IPS-20b (cell line): ENCODE measurements around the gene DUT.

Experiments used
- H3K27ac ChIP-seq: one replicate; pipeline ENCODE4 v1.5.1; 2013; ENCODE audit warnings: low read length
- H3K27me3 ChIP-seq: 2 replicates; pipeline ENCODE4 v1.6.1; 2013; ENCODE audit warnings: mild to moderate bottlenecking, low read length, inconsistent platforms; ENCODE audit not compliant: insufficient read depth
- H3K36me3 ChIP-seq: 2 replicates; pipeline ENCODE4 v1.6.1; 2013; ENCODE audit warnings: low read depth, mild to moderate bottlenecking, inconsistent platforms, low read length, moderate library complexity; ENCODE audit not compliant: insufficient read depth
- H3K4me1 ChIP-seq: 2 replicates; pipeline ENCODE4 v1.6.1; 2013; ENCODE audit warnings: mild to moderate bottlenecking, control low read depth, inconsistent platforms, low read length, moderate library complexity; ENCODE audit not compliant: insufficient read depth
- H3K4me3 ChIP-seq: 2 replicates; pipeline ENCODE4 v1.5.1; 2013; ENCODE audit warnings: mild to moderate bottlenecking, low read length, inconsistent platforms
- H3K9ac ChIP-seq: 2 replicates; pipeline ENCODE4 v1.6.1; 2013; ENCODE audit warnings: low read depth, mild to moderate bottlenecking, inconsistent platforms, low read length, moderate library complexity
- H3K9me3 ChIP-seq: 2 replicates; pipeline ENCODE4 v1.6.1; 2013; ENCODE audit warnings: mild to moderate bottlenecking, low read depth, low read length, inconsistent platforms; ENCODE audit not compliant: insufficient read depth

DUT gene

DNA sequence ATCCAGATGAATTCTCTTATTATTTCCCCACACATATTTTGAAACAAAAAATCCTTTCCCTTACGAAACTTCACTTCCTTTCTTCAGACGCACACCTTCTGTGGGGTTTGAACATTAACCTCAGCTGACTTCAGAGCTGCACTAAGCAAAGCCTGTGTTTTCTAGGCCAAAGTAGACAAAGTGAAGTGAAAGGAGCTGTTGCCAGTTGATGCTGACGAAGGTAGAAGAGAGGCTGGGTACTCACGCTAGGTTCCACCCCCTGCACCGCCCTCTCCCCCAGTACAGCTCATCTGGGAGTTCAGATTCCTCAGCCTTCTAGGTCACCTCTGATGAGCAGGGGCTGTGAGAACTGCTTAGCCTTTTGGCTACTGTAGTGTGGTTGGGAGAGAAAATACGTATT lies 24.1 kb downstream of the DUT start:
- H3K27me3 ChIP-seq: no peaks in the 10 kb centered on the region
- H3K4me3 ChIP-seq: no peak overlapping the region
- no peaks in the 10 kb centered on the region for H3K36me3 ChIP-seq
- H3K9me3 ChIP-seq: no peaks in the 10 kb centered on the region
- no peaks in the 10 kb centered on the region; the same call in 1 of the 2 replicates for H3K4me1 ChIP-seq
- no peak overlapping the region for H3K27ac ChIP-seq
- no peak overlapping the region for H3K9ac ChIP-seq

DNA sequence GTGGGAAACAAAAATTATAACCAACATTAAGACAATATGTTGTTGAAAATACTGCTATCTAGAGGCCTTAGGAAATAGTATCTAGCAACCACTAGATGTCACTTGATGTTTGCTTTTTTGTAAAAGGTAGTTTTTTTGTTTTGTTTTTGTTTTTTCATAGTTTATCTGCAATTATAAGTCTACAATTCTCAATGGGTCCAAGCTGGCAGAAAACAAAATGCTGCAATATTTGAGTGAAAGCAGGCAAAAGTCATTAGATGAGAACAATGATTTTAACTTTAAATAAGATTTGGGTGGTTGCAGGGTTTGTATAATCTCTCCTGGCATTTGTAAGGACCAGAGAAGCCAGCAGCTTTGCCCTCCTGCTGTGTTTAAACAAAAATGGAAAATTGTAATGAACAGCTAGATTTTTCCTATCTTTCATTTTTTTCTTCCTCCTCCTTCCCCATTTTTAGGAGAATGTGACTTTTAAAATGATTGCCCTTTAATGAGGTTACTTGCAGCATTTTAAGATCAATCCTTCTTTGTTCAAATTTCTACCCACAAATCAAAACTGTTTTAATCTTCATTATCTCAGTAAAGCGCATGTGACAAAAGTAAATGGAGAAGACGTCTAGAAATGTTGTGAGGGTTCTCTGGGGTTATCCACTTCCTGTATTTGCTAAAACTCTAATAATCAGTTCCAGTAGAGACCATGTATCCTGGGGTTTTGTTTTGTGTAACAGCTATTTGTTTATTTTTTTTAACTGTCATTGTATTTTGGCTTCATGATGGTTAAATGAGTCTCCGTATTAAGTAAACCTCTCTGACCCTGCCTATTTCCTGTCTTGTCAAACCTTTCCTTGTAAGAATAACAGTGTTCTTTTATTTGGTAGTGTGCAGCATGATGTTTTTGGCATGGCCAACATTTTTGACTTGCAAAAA lies 27.3 kb downstream of the DUT start:
- Histone ChIP-seq H3K27me3 (no peaks in the 10 kb centered on the region), H3K27ac (no peak overlapping the region), H3K9ac (no peak overlapping the region), H3K4me1 (no peaks in the 10 kb centered on the region; the same call in 1 of the 2 replicates), H3K9me3 (no peaks in the 10 kb centered on the region), H3K4me3 (no peak overlapping the region), H3K36me3 (no peaks in the 10 kb centered on the region)

DNA sequence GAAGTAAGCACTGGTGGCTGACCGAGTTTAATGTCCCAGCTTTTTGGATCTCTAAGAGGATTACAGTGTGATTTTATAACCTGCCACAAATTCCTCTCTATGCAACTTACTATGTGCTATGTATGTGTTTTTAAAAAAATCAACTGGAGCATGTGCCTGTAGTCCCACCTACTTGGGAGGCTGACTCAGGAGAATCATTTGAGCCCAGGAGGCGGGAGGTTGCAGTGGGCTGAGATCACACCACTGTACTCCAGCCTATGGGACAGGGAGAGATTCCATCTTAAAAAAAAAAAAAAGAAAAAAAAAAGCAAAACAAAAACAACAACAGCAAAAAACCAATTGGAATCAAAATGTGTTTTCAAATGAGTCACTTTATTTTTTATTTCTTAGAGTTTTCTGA lies 29.6 kb downstream of the DUT start:
- Histone ChIP-seq H3K4me1 (no peaks in the 10 kb centered on the region; the same call in 1 of the 2 replicates), H3K27ac (no peak overlapping the region), H3K9me3 (no peaks in the 10 kb centered on the region), H3K9ac (no peak overlapping the region), H3K27me3 (no peaks in the 10 kb centered on the region), H3K36me3 (no peaks in the 10 kb centered on the region), H3K4me3 (no peak overlapping the region)

DNA sequence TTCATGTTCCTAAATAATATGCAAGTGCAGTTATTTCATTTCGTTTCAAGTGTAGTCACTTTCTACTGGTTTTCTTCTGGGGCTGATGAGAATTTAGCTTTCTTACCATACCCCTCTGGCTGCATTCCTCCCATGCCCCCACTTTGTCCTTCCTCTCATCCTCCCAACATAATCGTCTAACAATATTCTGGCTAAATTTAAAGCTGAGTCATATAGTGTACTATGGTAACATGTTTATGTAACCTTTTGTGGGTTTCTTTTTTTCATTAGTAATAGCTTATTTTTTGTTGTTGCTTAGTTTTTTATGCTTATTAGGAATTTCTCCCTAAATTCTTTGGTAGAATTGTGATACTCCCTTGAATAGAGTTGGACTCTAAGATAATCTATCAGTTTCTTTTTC lies 30.5 kb downstream of the DUT start:
- no peaks in the 10 kb centered on the region for H3K9me3 ChIP-seq

DNA sequence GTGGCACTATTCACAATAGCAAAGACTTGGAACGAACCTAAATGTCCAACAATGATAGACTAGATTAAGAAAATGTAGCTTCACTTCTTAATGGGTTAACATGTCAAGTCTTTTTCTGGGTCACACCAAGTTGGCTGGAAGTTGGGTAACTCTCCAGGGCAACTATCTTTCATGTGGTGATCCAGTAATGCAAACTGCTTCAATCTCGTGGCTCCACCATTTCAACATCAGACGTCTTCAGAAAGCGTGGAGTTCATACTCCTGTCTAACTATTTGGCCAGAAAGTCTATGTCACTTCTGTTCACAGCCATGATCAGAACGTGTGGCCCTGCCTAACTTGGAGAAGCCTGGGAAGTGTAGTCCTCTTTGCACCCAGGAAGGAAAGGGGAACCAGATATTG lies 32.2 kb downstream of the DUT start:
- H3K36me3 ChIP-seq: no peaks in the 10 kb centered on the region
- H3K4me1 ChIP-seq: no peaks in the 10 kb centered on the region; the same call in 1 of the 2 replicates
- H3K27ac ChIP-seq: no peak overlapping the region
- H3K9ac ChIP-seq: no peak overlapping the region
- no peaks in the 10 kb centered on the region for H3K27me3 ChIP-seq
- no peaks in the 10 kb centered on the region for H3K9me3 ChIP-seq
- H3K4me3 ChIP-seq: no peak overlapping the region

More for the DNA sequence above, 30.5 kb downstream of the DUT start:
- no peaks in the 10 kb centered on the region; the same call in 1 of the 2 replicates for H3K4me1 ChIP-seq
- no peak overlapping the region for H3K27ac ChIP-seq
- no peak overlapping the region for H3K9ac ChIP-seq
- H3K36me3 ChIP-seq: no peaks in the 10 kb centered on the region
- no peaks in the 10 kb centered on the region for H3K27me3 ChIP-seq
- no peak overlapping the region for H3K4me3 ChIP-seq

DNA sequence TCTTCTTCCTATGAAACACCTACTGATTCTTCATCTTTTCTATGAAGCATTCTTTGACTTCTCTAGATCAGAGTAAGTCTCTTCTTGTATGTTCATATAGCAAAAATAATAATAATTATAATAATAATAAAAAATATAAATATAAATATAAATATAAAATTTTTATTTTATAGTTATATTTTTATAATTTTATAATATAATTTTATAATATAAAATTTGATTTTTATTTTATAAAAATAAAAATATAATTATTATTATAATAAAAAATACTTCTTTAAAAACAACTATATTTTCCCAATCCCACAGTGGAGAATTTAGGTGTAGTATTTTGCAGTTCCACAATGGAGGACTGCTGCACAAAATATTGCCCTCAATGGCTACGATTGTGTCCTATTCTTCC lies 34.3 kb downstream of the DUT start:
- H3K27me3 ChIP-seq: no peaks in the 10 kb centered on the region
- no peaks in the 10 kb centered on the region for H3K9me3 ChIP-seq
- H3K27ac ChIP-seq: no peak overlapping the region

DNA sequence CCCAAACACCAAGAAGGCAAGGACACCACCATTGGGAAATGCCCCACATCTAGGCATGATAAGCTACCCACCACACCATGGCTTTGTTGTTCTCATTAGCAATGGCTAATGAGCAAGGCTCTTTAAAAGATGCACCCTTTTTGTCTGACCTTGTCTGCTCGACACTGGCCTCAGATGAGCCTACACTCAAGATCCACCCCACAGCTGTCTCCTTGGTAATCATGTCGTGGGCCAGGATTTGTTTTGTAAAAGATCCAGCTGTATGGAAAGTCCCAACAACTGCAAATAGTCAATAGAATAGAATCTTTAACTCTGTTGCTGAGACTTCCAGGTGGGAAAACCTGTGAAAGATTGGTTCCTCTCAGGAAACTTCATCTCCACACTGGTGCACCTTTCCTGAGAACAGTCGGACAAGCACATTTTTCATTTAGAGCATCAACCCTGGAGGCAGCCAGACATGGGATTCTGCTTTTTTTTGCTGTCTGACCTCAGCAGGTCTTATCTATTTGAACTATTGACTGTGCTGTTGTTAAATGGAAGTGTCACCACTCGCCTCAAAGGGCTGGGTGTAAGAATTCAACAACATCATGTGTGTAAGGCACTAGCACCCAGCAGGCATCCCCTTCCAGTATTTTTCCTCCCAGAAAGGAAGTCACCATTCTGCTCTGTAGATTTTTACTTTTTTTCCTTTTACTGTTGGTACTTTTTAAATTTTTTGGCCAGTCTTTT lies 35.5 kb downstream of the DUT start:
- Histone ChIP-seq H3K4me1 (no peaks in the 10 kb centered on the region), H3K36me3 (no peaks in the 10 kb centered on the region), H3K4me3 (no peak overlapping the region), H3K27ac (no peak overlapping the region), H3K9me3 (no peaks in the 10 kb centered on the region), H3K27me3 (no peaks in the 10 kb centered on the region), H3K9ac (no peak overlapping the region)

More for the DNA sequence above, 34.3 kb downstream of the DUT start:
- Histone ChIP-seq H3K4me1 (no peaks in the 10 kb centered on the region), H3K9ac (no peak overlapping the region), H3K36me3 (no peaks in the 10 kb centered on the region), H3K4me3 (no peak overlapping the region)

DNA sequence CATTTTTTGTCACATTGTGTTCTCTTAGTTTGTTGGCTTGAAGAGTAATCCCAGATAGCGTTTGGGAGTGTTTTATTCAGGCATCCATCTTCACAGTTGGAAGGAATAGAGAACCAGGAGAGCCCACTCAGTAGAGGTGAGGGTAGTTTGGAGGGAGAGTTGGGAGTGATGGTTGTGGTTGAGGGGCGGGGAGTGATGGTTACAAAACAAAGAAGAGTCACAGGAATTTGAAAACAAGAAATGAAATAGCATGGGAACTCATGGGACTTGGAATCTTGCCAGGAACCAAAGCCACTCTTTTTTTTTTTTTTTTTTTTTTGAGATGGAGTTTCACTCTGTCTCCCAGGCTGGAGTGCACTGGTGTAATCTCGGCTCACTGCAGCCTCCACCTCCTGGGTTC lies 36.3 kb downstream of the DUT start:
- H3K4me3 ChIP-seq: no peak overlapping the region
- no peaks in the 10 kb centered on the region for H3K27me3 ChIP-seq
- no peaks in the 10 kb centered on the region for H3K9me3 ChIP-seq
- no peak overlapping the region for H3K27ac ChIP-seq
- no peaks in the 10 kb centered on the region for H3K36me3 ChIP-seq
- H3K4me1 ChIP-seq: no peaks in the 10 kb centered on the region
- H3K9ac ChIP-seq: no peak overlapping the region

DNA sequence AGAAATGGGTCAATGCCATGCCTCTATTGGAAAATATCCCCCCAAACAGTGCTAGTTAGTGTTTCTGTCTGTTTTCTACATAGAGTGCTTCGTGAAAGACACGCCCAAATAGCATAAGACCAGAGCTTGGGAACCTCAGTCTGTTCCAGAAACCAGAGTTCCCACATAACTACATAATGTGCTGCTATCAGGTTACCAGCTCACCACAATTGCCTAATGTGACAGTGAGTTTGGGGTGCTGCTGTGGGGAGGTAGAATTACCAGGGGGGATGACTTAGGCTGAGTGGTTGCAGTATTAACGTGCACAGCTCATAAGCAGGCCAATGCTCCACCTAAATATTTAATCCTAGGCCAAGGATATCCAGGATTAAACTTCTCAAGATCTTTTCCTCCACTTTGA lies 39.2 kb downstream of the DUT start:
- Histone ChIP-seq H3K27ac (no peak overlapping the region), H3K27me3 (no peaks in the 10 kb centered on the region), H3K4me1 (no peaks in the 10 kb centered on the region), H3K9ac (no peak overlapping the region), H3K9me3 (no peaks in the 10 kb centered on the region), H3K36me3 (no peaks in the 10 kb centered on the region), H3K4me3 (no peak overlapping the region)

DNA sequence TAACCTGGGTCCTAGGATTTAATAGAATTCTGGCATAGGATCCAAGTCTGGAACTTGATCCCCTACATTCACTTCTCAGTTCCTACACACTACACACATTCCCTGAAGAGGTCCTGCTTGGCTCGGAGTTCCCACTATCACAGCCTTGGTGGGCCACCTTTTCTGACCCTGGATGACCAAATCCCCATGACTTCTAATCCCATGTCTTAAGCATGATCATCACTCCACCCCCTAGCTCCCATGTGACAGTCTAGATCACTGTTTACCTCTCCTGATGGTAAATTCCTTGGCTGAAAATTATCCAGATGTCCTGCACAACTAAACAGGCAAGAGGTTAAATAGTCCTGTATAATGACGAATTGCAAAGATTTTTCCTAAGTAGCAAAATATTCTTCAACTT lies 40.3 kb downstream of the DUT start:
- Histone ChIP-seq H3K27me3 (no peaks in the 10 kb centered on the region), H3K4me1 (no peaks in the 10 kb centered on the region), H3K4me3 (no peak overlapping the region), H3K27ac (no peak overlapping the region), H3K9me3 (no peaks in the 10 kb centered on the region), H3K36me3 (no peaks in the 10 kb centered on the region), H3K9ac (no peak overlapping the region)

DNA sequence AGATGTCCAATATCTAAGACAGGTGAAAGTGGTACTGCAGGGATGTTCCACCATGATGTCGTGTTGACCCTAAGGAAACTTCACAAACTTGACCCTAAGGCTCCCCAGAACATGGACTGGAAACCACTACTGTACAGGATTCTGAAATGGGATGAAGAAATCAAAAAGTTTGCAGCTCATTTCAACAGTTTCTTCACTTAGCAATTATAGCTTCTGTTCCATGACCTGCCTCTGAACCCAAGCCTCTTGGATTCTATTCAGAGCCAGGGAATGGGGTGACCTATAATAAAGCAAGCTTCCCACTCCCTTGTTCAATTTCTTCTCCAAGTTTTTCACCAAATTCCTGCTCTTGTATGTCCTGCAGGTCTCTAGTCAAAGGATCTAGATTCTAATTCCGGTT lies 40.7 kb downstream of the DUT start:
- H3K9ac ChIP-seq: no peak overlapping the region
- H3K9me3 ChIP-seq: no peaks in the 10 kb centered on the region
- no peak overlapping the region for H3K27ac ChIP-seq
- H3K36me3 ChIP-seq: no peaks in the 10 kb centered on the region
- no peak overlapping the region for H3K4me3 ChIP-seq
- H3K27me3 ChIP-seq: no peaks in the 10 kb centered on the region
- no peaks in the 10 kb centered on the region for H3K4me1 ChIP-seq
